Neural progenitor cell (in vitro differentiated cells): ENCODE results near the gene FOXD4L3.
"Not testable (repeated sequence)": the region's sequence is repeated elsewhere in the genome, so short reads cannot be mapped to it uniquely, and the experiment has no call there.

ENCODE experiments used
- CTCF ChIP-seq: fragments of 200-600 bp; sonication (generic); IDR thresholded peaks from 2 replicates; pipeline ENCODE4 v1.5.1; 2017; ENCODE audit warnings: antibody characterized with exemption, mild to moderate bottlenecking
- EZH2 ChIP-seq: fragments of 200-600 bp; sonication (generic); IDR thresholded peaks from 2 replicates; pipeline ENCODE4 v1.6.1; 2017; ENCODE audit warnings: antibody characterized with exemption, mild to moderate bottlenecking, moderate library complexity

- TF ChIP-seq CTCF, EZH2: not testable (repeated sequence)
Observed at GRCh38 chr9:68343242-68343641, 40.6 kb downstream of the FOXD4L3 start.
